ENCODE results near the gene NOCT. TPM values are rescaled to one million over a fixed set of nuclear protein-coding genes. Genes with fewer than 3 reads are reported as not detected.

The NOCT gene
- total and polyA plus RNA-seq, 2 of the 4 experiments (the other 2 are of a cell fraction) = 5.5 to 41.4 TPM

DNA sequence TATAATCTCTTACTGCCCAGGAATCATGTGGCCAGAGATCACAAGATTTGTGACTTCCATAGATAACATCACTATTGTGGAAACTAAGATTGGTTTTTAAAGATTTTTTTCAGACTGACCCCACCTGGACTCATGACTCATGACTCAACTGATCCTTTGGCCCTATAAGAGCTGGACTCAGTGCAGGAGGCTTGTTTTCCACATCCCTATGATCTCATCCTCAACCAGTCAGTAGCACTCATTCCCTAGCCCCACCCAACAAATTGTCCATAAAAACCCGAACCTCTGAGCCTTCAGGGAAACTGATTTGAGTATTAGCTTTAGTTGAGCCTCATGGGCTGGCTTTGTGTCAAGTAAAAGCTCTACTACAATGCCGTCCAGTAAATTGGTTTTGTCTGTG lies 7.9 kb upstream of the NOCT start:
- no peak for TF ChIP-seq MXI1 (IDR thresholded peaks at IDR 0.05; ENCODE audit: borderline replicate concordance, low read depth, low read length)
- TF ChIP-seq, protein P1, sequence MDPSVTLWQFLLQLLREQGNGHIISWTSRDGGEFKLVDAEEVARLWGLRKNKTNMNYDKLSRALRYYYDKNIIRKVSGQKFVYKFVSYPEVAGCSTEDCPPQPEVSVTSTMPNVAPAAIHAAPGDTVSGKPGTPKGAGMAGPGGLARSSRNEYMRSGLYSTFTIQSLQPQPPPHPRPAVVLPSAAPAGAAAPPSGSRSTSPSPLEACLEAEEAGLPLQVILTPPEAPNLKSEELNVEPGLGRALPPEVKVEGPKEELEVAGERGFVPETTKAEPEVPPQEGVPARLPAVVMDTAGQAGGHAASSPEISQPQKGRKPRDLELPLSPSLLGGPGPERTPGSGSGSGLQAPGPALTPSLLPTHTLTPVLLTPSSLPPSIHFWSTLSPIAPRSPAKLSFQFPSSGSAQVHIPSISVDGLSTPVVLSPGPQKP (IDR thresholded peaks at IDR 0.05; ENCODE audit: borderline replicate concordance, low read depth, low read length) = no peak
- no peak for TF ChIP-seq POLR2A (IDR thresholded peaks at IDR 0.05; ENCODE audit: low read depth, low read length)
- TF ChIP-seq, protein P2, sequence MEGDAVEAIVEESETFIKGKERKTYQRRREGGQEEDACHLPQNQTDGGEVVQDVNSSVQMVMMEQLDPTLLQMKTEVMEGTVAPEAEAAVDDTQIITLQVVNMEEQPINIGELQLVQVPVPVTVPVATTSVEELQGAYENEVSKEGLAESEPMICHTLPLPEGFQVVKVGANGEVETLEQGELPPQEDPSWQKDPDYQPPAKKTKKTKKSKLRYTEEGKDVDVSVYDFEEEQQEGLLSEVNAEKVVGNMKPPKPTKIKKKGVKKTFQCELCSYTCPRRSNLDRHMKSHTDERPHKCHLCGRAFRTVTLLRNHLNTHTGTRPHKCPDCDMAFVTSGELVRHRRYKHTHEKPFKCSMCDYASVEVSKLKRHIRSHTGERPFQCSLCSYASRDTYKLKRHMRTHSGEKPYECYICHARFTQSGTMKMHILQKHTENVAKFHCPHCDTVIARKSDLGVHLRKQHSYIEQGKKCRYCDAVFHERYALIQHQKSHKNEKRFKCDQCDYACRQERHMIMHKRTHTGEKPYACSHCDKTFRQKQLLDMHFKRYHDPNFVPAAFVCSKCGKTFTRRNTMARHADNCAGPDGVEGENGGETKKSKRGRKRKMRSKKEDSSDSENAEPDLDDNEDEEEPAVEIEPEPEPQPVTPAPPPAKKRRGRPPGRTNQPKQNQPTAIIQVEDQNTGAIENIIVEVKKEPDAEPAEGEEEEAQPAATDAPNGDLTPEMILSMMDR (conservative IDR thresholded peaks at IDR 0.05; ENCODE audit: low read depth, low read length) = no peak
- TF ChIP-seq CEBPB (IDR thresholded peaks at IDR 0.05; ENCODE audit: low read depth, low read length) = no peak
- TF ChIP-seq, protein P3, sequence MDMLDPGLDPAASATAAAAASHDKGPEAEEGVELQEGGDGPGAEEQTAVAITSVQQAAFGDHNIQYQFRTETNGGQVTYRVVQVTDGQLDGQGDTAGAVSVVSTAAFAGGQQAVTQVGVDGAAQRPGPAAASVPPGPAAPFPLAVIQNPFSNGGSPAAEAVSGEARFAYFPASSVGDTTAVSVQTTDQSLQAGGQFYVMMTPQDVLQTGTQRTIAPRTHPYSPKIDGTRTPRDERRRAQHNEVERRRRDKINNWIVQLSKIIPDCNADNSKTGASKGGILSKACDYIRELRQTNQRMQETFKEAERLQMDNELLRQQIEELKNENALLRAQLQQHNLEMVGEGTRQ (IDR thresholded peaks at IDR 0.05; ENCODE audit: low read depth, low read length) = no peak
- TF ChIP-seq MAZ (IDR thresholded peaks at IDR 0.05; ENCODE audit: borderline replicate concordance, low read depth, low read length) = no peak
- TF ChIP-seq RAD21 (IDR thresholded peaks at IDR 0.05; ENCODE audit: low read length) = no peak
- no peak for TF ChIP-seq SMC3 (IDR thresholded peaks at IDR 0.05; ENCODE audit: low read depth, low read length)
- no peak for TF ChIP-seq CHD1 (IDR thresholded peaks at IDR 0.05; ENCODE audit: low read depth, low read length)
- no peak for TF ChIP-seq BHLHE40 (IDR thresholded peaks at IDR 0.05; ENCODE audit: low read depth, low read length)
- no peak for TF ChIP-seq FOS (IDR thresholded peaks at IDR 0.05; ENCODE audit: low read depth, low read length)
- no peak for TF ChIP-seq NFE2L2 (IDR thresholded peaks at IDR 0.05; ENCODE audit: low read depth, low read length)
- TF ChIP-seq RFX5 (IDR thresholded peaks at IDR 0.05; ENCODE audit: low read depth, low read length) = no peak
- TF ChIP-seq RCOR1 (IDR thresholded peaks at IDR 0.05; ENCODE audit: insufficient replicate concordance, low read length) = no peak
- no peak for TF ChIP-seq MAFK (IDR thresholded peaks at IDR 0.05; ENCODE audit: low read depth, low read length)
- H2BK5ac ChIP-seq (ENCODE audit: low read depth, low read length, poor library complexity, severe bottlenecking) = no peak overlapping the region
- ChIA-PET POLR2A (ENCODE audit: unreplicated experiment) (no interaction called here), CTCF (no interaction called here)
- dilution Hi-C loops (cut with HindIII; ENCODE audit: low sequenced_read_pairs, unreplicated experiment) (no loop called here), in situ Hi-C loops (cut with MboI; ENCODE audit: low sequenced_read_pairs) (no loop called here), intact Hi-C loops (cut with micrococcal nuclease) (no loop called here)
- peaks cover 5% of the 10 kb centered on the region for H3K9me3 ChIP-seq (ENCODE audit: control insufficient read depth, insufficient read depth, low read length)
- H2AK5ac ChIP-seq (ENCODE audit: low read depth, low read length) = no peak overlapping the region
- no peak overlapping the region for H2BK20ac ChIP-seq (ENCODE audit: low read depth, low read length)
- no peak overlapping the region for H3K4ac ChIP-seq (ENCODE audit: low read depth, low read length)
- H2AK9ac ChIP-seq (replicated peaks; ENCODE audit: low read depth, low read length, poor library complexity) = no peak overlapping the region
- no CpG with 5 or more reads among the region's 2 CpGs for WGBS, 2 experiments (ENCODE audit: extremely low coverage in 2 of 2, insufficient read length in 1 of 2)
- no peak overlapping the region for H3K56ac ChIP-seq (ENCODE audit: extremely low read depth, insufficient read depth, low read length)
- H4K91ac ChIP-seq (ENCODE audit: insufficient read depth, low read depth, low read length) = no peak overlapping the region
- H3K9me1 ChIP-seq (ENCODE audit: insufficient read depth, low read length) = no peaks in the 10 kb centered on the region
- H2AFZ ChIP-seq (replicated peaks; ENCODE audit: low read length, poor library complexity) = no peak overlapping the region
- no peak overlapping the region for H3K14ac ChIP-seq (replicated peaks; ENCODE audit: low read depth, low read length)
- no peaks in the 10 kb centered on the region for H3K27me3 ChIP-seq (ENCODE audit: control insufficient read depth, insufficient read depth, low read length)
- H3K9ac ChIP-seq (ENCODE audit: low read depth, low read length) = no peak overlapping the region
- ATAC-seq (ENCODE audit: low read depth) (no peak), DNase-seq (no peak)
- H3K4me2 ChIP-seq (ENCODE audit: low read depth, low read length) = no peak overlapping the region
- no peaks in the 10 kb centered on the region for H3K4me1 ChIP-seq (ENCODE audit: control insufficient read depth, insufficient read depth, low read length)
- no peak overlapping the region for H3K27ac ChIP-seq (ENCODE audit: insufficient read depth, low read length)
- H3K4me3 ChIP-seq (ENCODE audit: insufficient read depth, low read depth, low read length) = no peak overlapping the region
- H4K8ac ChIP-seq (ENCODE audit: low read depth in 2 of 2, low read length in 2 of 2) = no peak overlapping the region
- H3K23ac ChIP-seq (ENCODE audit: low read depth, low read length) = no peak overlapping the region
- H2BK120ac ChIP-seq (ENCODE audit: low read depth, low read length) = no peak overlapping the region
- no peaks in the 10 kb centered on the region for H3K36me3 ChIP-seq (ENCODE audit: control insufficient read depth, insufficient read depth, low read length)
- BruUV-seq (replicated peaks) = no TSS peak
- no peaks in the 10 kb centered on the region for H4K20me1 ChIP-seq (ENCODE audit: insufficient read depth, low read length)
- H3K18ac ChIP-seq (ENCODE audit: low read depth, low read length) = no peak overlapping the region
- no peaks in the 10 kb centered on the region for H3K79me1 ChIP-seq (ENCODE audit: low read depth in 1 of 2, low read length in 2 of 2)
- H4K5ac ChIP-seq (ENCODE audit: low read depth, low read length) = no peak overlapping the region
- H2BK15ac ChIP-seq (ENCODE audit: low read depth, low read length) = no peak overlapping the region
